ENCODE data around the gene PEMT. TPM values are rescaled to one million over a fixed set of nuclear protein-coding genes. Genes with fewer than 3 reads are reported as not detected.

Gene PEMT
- total RNA-seq, 2 donors from 2014 or later, result 15.7 to 22.1 TPM

DNA sequence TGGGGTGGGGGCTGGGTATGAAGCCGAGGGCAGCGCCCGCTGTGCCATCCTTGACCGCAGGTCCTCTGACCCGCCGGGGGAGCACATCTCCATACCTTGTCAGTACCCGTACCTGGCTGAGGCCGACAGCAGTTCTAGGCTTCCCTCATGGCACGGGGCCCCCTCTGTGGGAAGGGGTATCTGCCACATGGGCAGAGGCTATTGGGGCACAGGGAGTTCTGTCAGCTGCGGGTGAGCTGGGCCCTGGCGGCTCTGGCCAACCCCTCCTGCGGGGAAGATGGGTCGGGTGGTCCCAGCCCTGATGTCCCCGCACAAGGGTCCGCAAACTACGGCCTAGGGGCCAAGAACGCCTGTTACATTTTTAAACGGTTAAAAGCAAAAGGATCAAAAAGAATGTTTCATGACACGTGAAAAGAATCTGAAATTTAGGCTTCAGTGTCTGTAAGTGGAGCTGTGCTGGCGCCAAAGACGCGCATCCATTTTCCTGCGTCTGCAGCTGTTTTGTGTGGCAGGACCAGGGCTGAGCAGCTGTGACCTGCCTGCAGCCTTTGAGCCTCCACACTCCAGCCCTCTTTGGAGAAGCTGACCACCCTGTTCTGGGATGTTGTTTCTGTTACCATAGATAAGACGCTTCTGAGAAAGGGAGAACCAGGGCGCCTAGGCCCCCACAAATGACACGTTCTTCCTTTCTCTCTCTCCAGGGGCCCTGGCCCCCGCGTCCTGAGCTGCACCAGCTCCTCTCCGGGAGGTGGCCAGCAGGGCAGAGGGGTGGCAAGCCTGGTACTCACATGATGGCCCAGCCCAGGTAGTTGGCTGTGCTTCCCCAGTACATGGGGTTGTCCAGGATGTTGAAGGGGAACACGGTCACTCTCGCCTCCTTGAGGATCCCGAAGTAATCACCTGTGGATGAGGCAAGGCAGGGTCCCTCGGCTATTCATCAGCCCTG is 82.6 kb downstream of the PEMT start:
- H3K4me1 ChIP-seq (ENCODE audit: control insufficient read depth in 1 of 2, low read depth in 2 of 2), result peaks cover 3 to 9% of the 10 kb centered on the region in 2 donors
- no peak for TF ChIP-seq CTCF (IDR thresholded peaks at IDR 0.05)
- no peak overlapping the region for H3K27ac ChIP-seq
- H3K9me3 ChIP-seq, result no peaks in the 10 kb centered on the region
- no peak overlapping the region for H3K4me3 ChIP-seq
- DNase-seq (ENCODE audit: low spot score) (no peak), ATAC-seq (ENCODE audit: insufficient number of reproducible peaks, low FRiP score, low read depth) (no peak)
- H3K27me3 ChIP-seq (replicated peaks; ENCODE audit: insufficient read depth), result no peaks in the 10 kb centered on the region
- no peaks in the 10 kb centered on the region for H3K36me3 ChIP-seq

DNA sequence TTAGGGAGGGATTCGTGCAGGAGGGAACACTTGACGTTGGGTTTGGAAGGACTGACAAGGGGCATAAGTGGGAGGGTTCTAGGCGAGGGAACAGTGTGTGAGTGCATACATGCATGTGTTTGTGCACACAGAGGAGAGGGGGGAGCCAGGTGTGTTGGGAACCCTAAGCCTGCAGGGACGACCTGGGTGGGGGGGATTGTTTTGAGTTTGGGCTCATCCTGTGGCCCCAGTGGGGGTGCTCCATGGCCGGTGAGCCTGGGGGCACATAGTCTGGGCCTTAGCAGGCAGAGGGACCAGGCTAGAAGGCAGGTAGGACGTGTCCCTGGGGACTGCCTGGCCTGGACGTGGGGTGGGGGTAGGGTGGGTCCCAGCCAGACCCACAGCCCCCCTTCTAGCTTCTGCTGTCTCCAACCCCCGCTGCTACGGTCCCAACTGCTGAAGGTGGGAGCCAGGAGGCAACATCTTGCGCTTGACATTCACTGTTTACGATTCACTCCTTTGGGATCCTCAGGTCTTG is 83.4 kb downstream of the PEMT start:
- Histone ChIP-seq H3K9me3 (no peaks in the 10 kb centered on the region), H3K4me1 (ENCODE audit: control insufficient read depth in 1 of 2, low read depth in 2 of 2) (peaks cover 3 to 9% of the 10 kb centered on the region in 2 donors), H3K27me3 (replicated peaks; ENCODE audit: insufficient read depth) (no peaks in the 10 kb centered on the region), H3K36me3 (no peaks in the 10 kb centered on the region), H3K27ac (no peak overlapping the region), H3K4me3 (no peak overlapping the region)
- no peak for TF ChIP-seq CTCF (IDR thresholded peaks at IDR 0.05)
- no peak for DNase-seq (ENCODE audit: low spot score)
- ATAC-seq (ENCODE audit: insufficient number of reproducible peaks, low FRiP score, low read depth), result no peak

DNA sequence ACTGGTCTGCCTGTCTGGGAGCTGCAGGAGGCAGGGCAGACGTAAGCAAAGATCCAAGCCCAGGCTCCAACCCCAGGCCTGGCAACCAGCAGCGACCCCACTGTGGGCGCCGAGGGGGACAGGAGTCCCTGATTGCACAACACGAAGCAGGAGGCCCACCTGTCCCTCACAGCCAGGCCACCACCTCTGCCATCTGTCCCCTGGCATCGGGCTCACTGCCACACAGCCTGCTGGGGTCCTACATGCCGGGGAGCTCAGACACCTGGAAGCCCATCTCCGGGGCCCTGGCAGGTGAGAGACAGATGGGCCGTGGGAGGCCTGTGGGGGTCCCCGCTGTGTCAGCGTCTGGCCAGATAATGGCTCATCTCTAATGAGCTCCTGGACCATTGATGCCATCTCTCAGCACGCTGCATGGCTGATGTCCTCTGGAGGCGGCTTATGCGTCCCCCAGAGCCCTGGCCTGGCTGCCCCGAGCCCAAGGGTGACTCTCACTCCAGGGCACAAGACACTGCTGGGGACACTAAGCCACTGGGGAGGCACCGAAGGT is 84.0 kb downstream of the PEMT start:
- no peak for ATAC-seq (ENCODE audit: insufficient number of reproducible peaks, low FRiP score, low read depth)

GRCh38 chr17:17506893-17507464 is 84.5 kb downstream of the PEMT start:
- DNase-seq (ENCODE audit: low spot score) (no peak), ATAC-seq (ENCODE audit: insufficient number of reproducible peaks, low FRiP score, low read depth) (no peak)
- no peak for TF ChIP-seq CTCF (IDR thresholded peaks at IDR 0.05)
- Histone ChIP-seq H3K4me3 (no peak overlapping the region), H3K4me1 (ENCODE audit: control insufficient read depth in 1 of 2, low read depth in 2 of 2) (peaks cover under 1 to 3% of the 10 kb centered on the region in 2 donors), H3K27ac (no peak overlapping the region), H3K27me3 (replicated peaks; ENCODE audit: insufficient read depth) (no peaks in the 10 kb centered on the region), H3K36me3 (no peaks in the 10 kb centered on the region), H3K9me3 (no peaks in the 10 kb centered on the region)

More for the DNA sequence above, 84.0 kb downstream of the PEMT start:
- Histone ChIP-seq H3K27ac (no peak overlapping the region), H3K4me1 (ENCODE audit: control insufficient read depth in 1 of 2, low read depth in 2 of 2) (peaks cover 3 to 8% of the 10 kb centered on the region in 2 donors), H3K27me3 (replicated peaks; ENCODE audit: insufficient read depth) (no peaks in the 10 kb centered on the region), H3K4me3 (no peak overlapping the region), H3K9me3 (no peaks in the 10 kb centered on the region), H3K36me3 (no peaks in the 10 kb centered on the region)
- TF ChIP-seq CTCF (IDR thresholded peaks at IDR 0.05), result no peak
- no peak for DNase-seq (ENCODE audit: low spot score)

- H3K4me1 ChIP-seq (ENCODE audit: control insufficient read depth in 1 of 2, low read depth in 2 of 2), result no peaks in the 10 kb centered on the region
- no peak for ATAC-seq (ENCODE audit: insufficient number of reproducible peaks, low FRiP score, low read depth)
- H3K9me3 ChIP-seq, result no peaks in the 10 kb centered on the region
- H3K36me3 ChIP-seq, result no peaks in the 10 kb centered on the region
- H3K27me3 ChIP-seq (replicated peaks; ENCODE audit: insufficient read depth), result no peaks in the 10 kb centered on the region
- H3K4me3 ChIP-seq, result no peak overlapping the region
- TF ChIP-seq CTCF (IDR thresholded peaks at IDR 0.05), result no peak
- no peak for DNase-seq (ENCODE audit: low spot score)
- no peak overlapping the region for H3K27ac ChIP-seq
Measured at GRCh38 chr17:17506181-17506741, 85.2 kb downstream of the PEMT start.
